ENCODE data around the gene PUS7. TPM values are rescaled to one million over a fixed set of nuclear protein-coding genes. Genes with fewer than 3 reads are reported as not detected.
A peak's percentile ranks its signal among the peaks of the same experiment; 100 is the strongest.
"Not testable (repeated sequence)": the region's sequence is repeated elsewhere in the genome, so short reads cannot be mapped to it uniquely, and the experiment has no call there.

The PUS7 gene
- total RNA-seq, 6 donors from 2014 or later = 7.3 to 16.9 (median 11.5) TPM

DNA sequence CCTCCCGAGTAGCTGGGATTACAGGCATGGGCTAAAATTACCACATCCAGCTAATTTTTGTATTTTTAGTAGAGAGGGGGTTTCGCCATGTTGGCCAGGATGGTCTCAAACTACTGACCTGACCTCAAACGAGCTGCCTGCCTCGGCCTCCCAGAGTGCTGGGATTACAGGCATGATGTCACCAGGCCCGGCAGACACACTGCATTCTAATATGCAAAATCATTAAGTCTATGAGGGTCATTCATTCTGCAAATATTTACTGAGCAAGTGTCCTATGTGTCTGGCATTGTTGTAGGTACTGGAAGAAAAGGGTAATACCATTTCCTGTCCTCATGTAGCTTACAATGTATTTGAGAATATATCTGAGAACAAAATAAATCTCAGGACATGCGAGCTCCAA, 2.7 kb downstream of the PUS7 start:
- TF ChIP-seq, protein P1, sequence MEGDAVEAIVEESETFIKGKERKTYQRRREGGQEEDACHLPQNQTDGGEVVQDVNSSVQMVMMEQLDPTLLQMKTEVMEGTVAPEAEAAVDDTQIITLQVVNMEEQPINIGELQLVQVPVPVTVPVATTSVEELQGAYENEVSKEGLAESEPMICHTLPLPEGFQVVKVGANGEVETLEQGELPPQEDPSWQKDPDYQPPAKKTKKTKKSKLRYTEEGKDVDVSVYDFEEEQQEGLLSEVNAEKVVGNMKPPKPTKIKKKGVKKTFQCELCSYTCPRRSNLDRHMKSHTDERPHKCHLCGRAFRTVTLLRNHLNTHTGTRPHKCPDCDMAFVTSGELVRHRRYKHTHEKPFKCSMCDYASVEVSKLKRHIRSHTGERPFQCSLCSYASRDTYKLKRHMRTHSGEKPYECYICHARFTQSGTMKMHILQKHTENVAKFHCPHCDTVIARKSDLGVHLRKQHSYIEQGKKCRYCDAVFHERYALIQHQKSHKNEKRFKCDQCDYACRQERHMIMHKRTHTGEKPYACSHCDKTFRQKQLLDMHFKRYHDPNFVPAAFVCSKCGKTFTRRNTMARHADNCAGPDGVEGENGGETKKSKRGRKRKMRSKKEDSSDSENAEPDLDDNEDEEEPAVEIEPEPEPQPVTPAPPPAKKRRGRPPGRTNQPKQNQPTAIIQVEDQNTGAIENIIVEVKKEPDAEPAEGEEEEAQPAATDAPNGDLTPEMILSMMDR (IDR thresholded peaks at IDR 0.05) = no peak
- TF ChIP-seq POLR2A (IDR thresholded peaks at IDR 0.05) = no peak
- no peak for TF ChIP-seq EP300 (IDR thresholded peaks at IDR 0.05)
- Histone ChIP-seq H3K4me1 (peaks cover 4 to 23% (median 14%) of the 10 kb centered on the region in 4 donors), H3K27me3 (no peaks in the 10 kb centered on the region), H3K9me3 (no peaks in the 10 kb centered on the region), H3K27ac (no peak overlapping the region), H3K4me3 (no peak overlapping the region), H3K36me3 (no peaks in the 10 kb centered on the region)
- 94 to 95% methylated on average over 4 to 6 of the region's 6 CpGs for WGBS, 2 donors
- no peak for DNase-seq
- no peak for ATAC-seq (ENCODE audit: low FRiP score in 2 of 2)

DNA sequence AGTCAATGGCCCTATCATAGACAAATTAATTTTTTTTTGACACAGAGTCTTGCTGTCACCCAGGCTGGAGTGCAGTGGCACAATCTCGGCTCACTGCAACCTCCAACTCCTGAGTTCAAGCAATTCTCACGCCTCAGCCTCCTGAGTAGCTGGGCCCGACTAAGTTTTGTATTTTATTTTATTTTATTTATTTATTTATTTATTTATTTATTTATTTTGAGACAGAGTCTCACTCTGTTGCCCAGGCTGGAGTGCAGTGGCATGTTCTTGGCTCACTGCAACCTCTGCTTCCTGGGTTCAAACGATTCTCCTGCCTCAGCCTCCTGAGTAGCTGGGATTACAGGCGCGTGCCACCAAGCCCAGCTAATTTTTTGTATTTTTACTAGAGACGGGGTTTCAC, 6.5 kb downstream of the PUS7 start:
- not testable (repeated sequence) for H3K9me3 ChIP-seq; H3K4me1 ChIP-seq; H3K36me3 ChIP-seq; ATAC-seq (ENCODE audit: low FRiP score in 2 of 2); DNase-seq; H3K27ac ChIP-seq; H3K4me3 ChIP-seq; H3K27me3 ChIP-seq
- 96 to 98% methylated on average over 7 of the region's 7 CpGs for whole genome bisulfite sequencing, 2 donors

DNA sequence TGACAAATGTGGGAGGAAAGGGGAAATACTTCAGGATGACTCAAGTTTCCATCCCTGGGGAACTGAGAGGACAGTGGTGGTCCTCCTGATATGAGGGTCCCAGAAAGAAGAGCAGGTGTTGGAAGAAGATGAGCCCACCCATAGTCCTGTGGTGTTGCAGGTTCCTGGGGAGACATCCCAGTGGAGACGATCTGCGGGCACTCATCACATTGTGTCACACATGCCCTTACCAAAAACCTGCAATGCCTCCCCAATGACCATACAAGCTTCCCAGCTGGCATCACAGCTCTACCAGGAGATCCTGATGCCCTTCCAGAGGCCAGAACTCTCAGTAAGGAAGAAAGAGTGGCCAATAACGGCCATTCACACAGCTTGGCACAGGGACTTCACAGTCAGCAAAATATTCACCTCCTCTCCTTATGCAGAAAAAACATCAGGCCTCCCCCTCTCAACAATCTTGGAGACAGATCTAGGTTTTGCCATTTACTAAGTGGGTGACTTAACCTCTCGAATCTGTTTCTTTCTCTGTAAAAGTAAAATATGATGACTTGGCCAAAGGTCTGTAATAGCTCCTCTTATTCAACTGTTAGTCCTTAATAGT, 9.0 kb downstream of the PUS7 start:
- no peaks in the 10 kb centered on the region for H3K9me3 ChIP-seq
- H3K4me3 ChIP-seq = no peak overlapping the region
- H3K27me3 ChIP-seq = no peaks in the 10 kb centered on the region
- TF ChIP-seq EP300 (IDR thresholded peaks at IDR 0.05) (no peak), POLR2AphosphoS5 (IDR thresholded peaks at IDR 0.05) (no peak), POLR2A (IDR thresholded peaks at IDR 0.05) (no peak)
- TF ChIP-seq, protein P1 (IDR thresholded peaks at IDR 0.05) = no peak
- DNase-seq (no peak), ATAC-seq (ENCODE audit: low FRiP score in 2 of 2) (no peak)
- WGBS, 2 donors = 77 to 96% methylated on average over 4 of the region's 4 CpGs
- H3K27ac ChIP-seq = no peak overlapping the region
- peaks cover 0 to 4% (median under 1%) of the 10 kb centered on the region in 4 donors for H3K36me3 ChIP-seq
- H3K4me1 ChIP-seq = no peaks in the 10 kb centered on the region

DNA sequence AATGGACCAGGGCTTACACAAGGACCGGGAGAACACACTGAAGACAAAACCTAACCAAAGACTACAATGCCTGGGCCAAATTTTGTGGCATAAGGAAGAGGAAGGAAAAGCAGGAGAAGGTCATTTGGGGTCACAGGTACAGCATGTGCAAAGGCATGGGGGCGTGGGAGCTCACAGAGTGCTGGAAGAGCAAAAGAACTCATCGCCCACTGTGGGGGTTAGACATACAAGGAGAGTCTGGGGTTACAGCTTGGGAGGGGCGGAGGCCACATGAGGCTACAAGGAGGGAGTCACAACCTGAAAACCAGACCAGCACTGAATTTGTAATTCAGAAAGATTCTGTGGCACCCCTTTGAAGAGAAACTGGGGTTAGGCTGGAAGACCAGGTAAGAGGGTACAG, 9.7 kb downstream of the PUS7 start:
- no peak for ATAC-seq (ENCODE audit: low FRiP score in 2 of 2)
- Histone ChIP-seq H3K36me3 (peaks cover 0 to 10% (median 3%) of the 10 kb centered on the region in 4 donors), H3K4me1 (no peaks in the 10 kb centered on the region), H3K4me3 (no peak overlapping the region), H3K27ac (no peak overlapping the region), H3K9me3 (no peaks in the 10 kb centered on the region), H3K27me3 (no peaks in the 10 kb centered on the region)
- 65 to 90% methylated on average over 4 of the region's 4 CpGs for WGBS, 2 donors
- DNase-seq = no peak
- no peak for TF ChIP-seq POLR2AphosphoS5 (IDR thresholded peaks at IDR 0.05)
- TF ChIP-seq, protein P1 (IDR thresholded peaks at IDR 0.05) = no peak
- no peak for TF ChIP-seq POLR2A (IDR thresholded peaks at IDR 0.05)
- TF ChIP-seq EP300 (IDR thresholded peaks at IDR 0.05) = no peak

DNA sequence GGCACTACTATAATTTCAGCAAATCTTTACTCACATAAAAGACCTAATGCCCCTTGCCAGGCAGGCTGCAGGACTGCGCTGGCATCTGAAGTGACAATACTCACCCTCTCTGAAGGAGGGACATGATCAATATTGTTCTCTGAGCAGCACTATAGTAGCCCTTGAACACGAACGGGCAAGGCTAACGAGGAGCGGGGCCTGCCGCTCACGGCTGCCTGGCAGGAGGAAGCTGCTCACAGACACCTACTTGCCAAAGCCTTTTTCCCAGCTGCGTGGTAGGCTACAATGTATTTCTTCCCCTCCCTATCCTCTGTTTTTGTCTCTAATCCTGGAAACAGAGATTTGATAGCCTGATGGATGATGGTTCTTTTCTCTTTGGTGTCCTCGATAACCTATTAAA, 19.9 kb downstream of the PUS7 start:
- Histone ChIP-seq H3K27me3 (no peaks in the 10 kb centered on the region), H3K36me3 (peaks cover 0 to 47% (median 12%) of the 10 kb centered on the region in 4 donors), H3K27ac (no peak overlapping the region), H3K4me3 (no peak overlapping the region), H3K9me3 (no peaks in the 10 kb centered on the region), H3K4me1 (no peaks in the 10 kb centered on the region)
- TF ChIP-seq, protein P1 (IDR thresholded peaks at IDR 0.05) = no peak
- TF ChIP-seq EP300 (IDR thresholded peaks at IDR 0.05) = no peak
- TF ChIP-seq POLR2A (IDR thresholded peaks at IDR 0.05) = no peak
- no peak for TF ChIP-seq POLR2AphosphoS5 (IDR thresholded peaks at IDR 0.05)
- DNase-seq (peak in 1 of 2 donors; percentile 55), ATAC-seq (ENCODE audit: low FRiP score in 2 of 2) (no peak)
- 87 to 95% methylated on average over 9 of the region's 9 CpGs for WGBS, 2 donors

All from upper lobe of left lung (tissue), 6 donors.